HEK293T (cell line): ENCODE measurements around the gene INSRR.

Experiments
- CTCF ChIA-PET: fragments of 350-600 bp; formaldehyde crosslinking; extraction: SDS; loops from one replicate; lab custom pipeline; 2021; ENCODE audit warnings: antibody characterized with exemption, inconsistent platforms; lab: Yijun Ruan, JAX
- POLR2A ChIA-PET: fragments of 350-600 bp; formaldehyde crosslinking; extraction: SDS; loops from one replicate; lab custom pipeline; 2020; ENCODE audit warnings: antibody characterized with exemption, inconsistent platforms; lab: Yijun Ruan, JAX
- DNase-seq: peaks from one replicate; pipeline ENCODE4 v3.0.0; 2012; ENCODE audit warnings: mixed read lengths; ENCODE audit errors: extremely low spot score
- ARNT ChIP-seq: fragments of 450-650 bp; IDR thresholded peaks from 2 replicates; pipeline ENCODE4 v1.6.1; 2017; ENCODE audit warnings: mild to moderate bottlenecking
- BHLHE40 ChIP-seq: fragments of 450-650 bp; IDR thresholded peaks from 2 replicates; pipeline ENCODE4 v1.6.1; 2016; ENCODE audit warnings: mild to moderate bottlenecking, moderate library complexity, borderline replicate concordance
- CTBP1 ChIP-seq: fragments of 450-650 bp; IDR thresholded peaks from 2 replicates; pipeline ENCODE4 v1.6.1; 2016; ENCODE audit warnings: borderline replicate concordance
- ELF4 ChIP-seq: fragments of 450-650 bp; IDR thresholded peaks from 2 replicates; pipeline ENCODE4 v1.6.1; 2017; ENCODE audit warnings: antibody characterized with exemption
- FOXA1 ChIP-seq: fragments of 450-650 bp; IDR thresholded peaks from 2 replicates; pipeline ENCODE4 v1.6.1; 2016; ENCODE audit warnings: mild to moderate bottlenecking
- FOXK2 ChIP-seq: fragments of 450-650 bp; IDR thresholded peaks from 2 replicates; pipeline ENCODE4 v1.6.1; 2016; ENCODE audit warnings: mild to moderate bottlenecking
- FOXM1 ChIP-seq: fragments of 450-650 bp; IDR thresholded peaks from 2 replicates; pipeline ENCODE4 v1.6.1; 2017; ENCODE audit warnings: mild to moderate bottlenecking, borderline replicate concordance
- HDGF ChIP-seq: fragments of 450-650 bp; IDR thresholded peaks from 2 replicates; pipeline ENCODE4 v1.6.1; 2017; ENCODE audit warnings: antibody characterized with exemption, borderline replicate concordance
- L3MBTL2 ChIP-seq: fragments of 450-650 bp; conservative IDR thresholded peaks from 2 replicates; pipeline ENCODE4 v1.6.1; 2016; ENCODE audit warnings: mild to moderate bottlenecking
- LEF1 ChIP-seq: fragments of 450-650 bp; IDR thresholded peaks from 2 replicates; pipeline ENCODE4 v1.6.1; 2017; ENCODE audit warnings: mild to moderate bottlenecking, borderline replicate concordance
- NFRKB ChIP-seq: fragments of 450-650 bp; IDR thresholded peaks from 2 replicates; pipeline ENCODE4 v1.6.1; 2016; ENCODE audit warnings: mild to moderate bottlenecking, moderate library complexity
- SP1 ChIP-seq: fragments of 450-650 bp; IDR thresholded peaks from 2 replicates; pipeline ENCODE4 v1.6.1; 2017
- SUZ12 ChIP-seq: fragments of 450-650 bp; IDR thresholded peaks from 2 replicates; pipeline ENCODE4 v1.6.1; 2016; ENCODE audit warnings: mild to moderate bottlenecking
- TARDBP ChIP-seq: fragments of 450-650 bp; IDR thresholded peaks from 2 replicates; pipeline ENCODE4 v1.6.1; 2016
- ZNF384 ChIP-seq: fragments of 450-650 bp; IDR thresholded peaks from 2 replicates; pipeline ENCODE4 v1.6.1; 2016
- TF ChIP-seq, protein P1 (sequence below): fragments of 450-650 bp; IDR thresholded peaks from 2 replicates; pipeline ENCODE4 v1.6.1; 2016

INSRR gene

GRCh38 chr1:156851779-156852417, 7.0 kb downstream of the INSRR start:
- TF ChIP-seq ZNF384, result no peak
- no peak for TF ChIP-seq BHLHE40
- TF ChIP-seq TARDBP, result no peak
- TF ChIP-seq HDGF, result no peak
- no peak for TF ChIP-seq NFRKB
- TF ChIP-seq L3MBTL2, result no peak
- TF ChIP-seq, protein P1, sequence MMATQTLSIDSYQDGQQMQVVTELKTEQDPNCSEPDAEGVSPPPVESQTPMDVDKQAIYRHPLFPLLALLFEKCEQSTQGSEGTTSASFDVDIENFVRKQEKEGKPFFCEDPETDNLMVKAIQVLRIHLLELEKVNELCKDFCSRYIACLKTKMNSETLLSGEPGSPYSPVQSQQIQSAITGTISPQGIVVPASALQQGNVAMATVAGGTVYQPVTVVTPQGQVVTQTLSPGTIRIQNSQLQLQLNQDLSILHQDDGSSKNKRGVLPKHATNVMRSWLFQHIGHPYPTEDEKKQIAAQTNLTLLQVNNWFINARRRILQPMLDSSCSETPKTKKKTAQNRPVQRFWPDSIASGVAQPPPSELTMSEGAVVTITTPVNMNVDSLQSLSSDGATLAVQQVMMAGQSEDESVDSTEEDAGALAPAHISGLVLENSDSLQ, result no peak
- TF ChIP-seq SUZ12, result no peak
- no peak for TF ChIP-seq CTBP1
- no peak for TF ChIP-seq FOXK2
- no peak for TF ChIP-seq LEF1
- TF ChIP-seq ELF4, result no peak
- TF ChIP-seq FOXM1, result no peak
- TF ChIP-seq ARNT, result no peak
- no peak for TF ChIP-seq FOXA1
- ChIA-PET POLR2A (interaction anchor here (0.7 to 1.0 kb wide), 2 partner anchors 123 to 191 kb away, joined by 3 read pairs; partner anchors contain the start of genes ISG20L2 and METTL25B), CTCF (interaction anchor here (2.5 kb wide), 1 partner anchor 13 kb away, joined by 10 read pairs; no protein-coding TSS in a partner anchor)
- no peak for DNase-seq

DNA sequence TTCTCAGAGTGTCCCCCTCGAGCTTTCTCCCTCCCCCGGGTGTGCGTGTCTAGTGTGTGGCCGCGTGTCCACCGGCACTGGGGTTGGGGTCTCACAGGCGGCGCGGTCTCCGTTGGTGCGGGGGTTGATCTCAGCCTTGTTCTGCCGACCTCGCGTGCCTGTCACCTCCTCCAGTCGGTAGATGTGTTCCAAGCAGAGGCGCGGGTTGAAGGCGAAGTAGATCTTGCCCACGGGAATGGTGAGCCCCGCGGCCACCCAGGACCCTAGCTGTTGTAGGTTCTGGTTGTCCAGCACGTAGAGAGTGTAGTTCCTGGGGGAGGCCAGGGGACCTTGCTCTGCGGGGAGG, 9.8 kb downstream of the INSRR start:
- ChIA-PET POLR2A (no interaction called here), CTCF (interaction anchor here (1.1 to 4.5 kb wide), 2 partner anchors 11 to 12 kb away, joined by 3 to 17 read pairs; partner anchors contain the start of gene NTRK1)
- TF ChIP-seq L3MBTL2, result no peak
- TF ChIP-seq FOXM1, result no peak
- no peak for TF ChIP-seq BHLHE40
- TF ChIP-seq NFRKB, result no peak
- TF ChIP-seq HDGF, result no peak
- DNase-seq, result no peak

DNA sequence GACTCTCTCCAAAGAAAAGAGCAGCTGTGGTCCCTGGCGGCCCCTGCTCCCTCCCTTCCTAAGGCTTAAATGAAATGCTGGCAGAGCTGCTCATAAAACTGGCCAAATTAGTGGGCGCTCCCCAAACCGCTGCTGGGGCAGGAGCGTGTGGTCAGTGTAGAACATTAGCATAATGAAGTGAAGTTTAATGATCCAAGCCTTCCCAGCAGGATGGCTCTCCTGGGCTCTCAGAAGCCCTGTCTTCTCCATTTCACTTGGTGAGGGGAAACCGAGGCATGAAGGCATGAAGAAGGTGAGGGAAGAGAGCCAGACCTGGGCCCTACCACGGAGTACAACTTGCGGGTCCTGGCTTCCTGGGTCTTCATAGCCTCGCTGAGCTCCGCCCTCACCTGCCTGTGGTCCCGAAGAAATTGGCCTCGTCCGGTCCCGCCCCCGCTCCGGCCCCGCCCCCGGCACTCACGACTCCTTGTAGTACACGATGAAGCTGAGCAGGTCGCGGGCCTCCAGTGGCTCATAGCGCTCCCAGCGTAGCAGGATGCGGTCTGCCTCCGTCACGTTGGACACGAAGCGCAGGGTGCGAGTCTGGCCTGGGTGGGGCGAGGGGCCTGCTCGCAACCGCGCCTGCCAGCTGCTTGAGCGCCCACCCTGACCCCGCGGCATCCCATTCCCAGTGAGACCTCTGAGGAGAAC, 10.3 kb downstream of the INSRR start:
- DNase-seq, result no peak
- TF ChIP-seq FOXA1 (no peak), FOXM1 (no peak), SP1 (no peak), FOXK2 (no peak), BHLHE40 (no peak), ZNF384 (no peak), HDGF (no peak), TARDBP (no peak), SUZ12 (no peak), L3MBTL2 (no peak), ARNT (no peak), CTBP1 (no peak), ELF4 (no peak), NFRKB (no peak)
- TF ChIP-seq, protein P1, result no peak
- ChIA-PET CTCF (interaction anchor here (0.6 to 4.5 kb wide), 4 partner anchors 10 to 79 kb away, joined by 4 to 17 read pairs (median 7); partner anchors contain the start of gene NTRK1), POLR2A (interaction anchor here (0.9 kb wide), 1 partner anchor 160 kb away, joined by 4 read pairs; no protein-coding TSS in a partner anchor)

GRCh38 chr1:156847591-156848460, 11.1 kb downstream of the INSRR start:
- no peak for TF ChIP-seq LEF1
- TF ChIP-seq, protein P1, result no peak
- TF ChIP-seq FOXM1, result no peak
- TF ChIP-seq SP1, result no peak
- no peak for TF ChIP-seq L3MBTL2
- no peak for TF ChIP-seq SUZ12
- no peak for TF ChIP-seq HDGF
- no peak for TF ChIP-seq ARNT
- TF ChIP-seq BHLHE40, result no peak
- TF ChIP-seq FOXK2, result no peak
- TF ChIP-seq CTBP1, result no peak
- no peak for TF ChIP-seq NFRKB
- no peak for TF ChIP-seq FOXA1
- TF ChIP-seq ELF4, result no peak
- no peak for TF ChIP-seq ZNF384
- TF ChIP-seq TARDBP, result no peak
- DNase-seq, result no peak
- CTCF ChIA-PET, result interaction anchor here (0.6 to 4.5 kb wide), 4 partner anchors 10 to 80 kb away, joined by 4 to 17 read pairs (median 7); partner anchors contain the start of gene NTRK1
- POLR2A ChIA-PET, result interaction anchor here (0.9 kb wide), 1 partner anchor 159 kb away, joined by 4 read pairs; no protein-coding TSS in a partner anchor

GRCh38 chr1:156846643-156847042, 12.3 kb downstream of the INSRR start:
- POLR2A ChIA-PET, result no interaction called here
- TF ChIP-seq NFRKB (no peak), TARDBP (no peak)
- CTCF ChIA-PET, result interaction anchor here (0.5 to 4.5 kb wide), 3 partner anchors 11 to 24 kb away, joined by 3 to 17 read pairs (median 5); partner anchors contain the start of gene NTRK1
- DNase-seq, result no peak
